ENCODE measurements around the gene SMG7. TPM values are rescaled to one million over a fixed set of nuclear protein-coding genes. Genes with fewer than 3 reads are reported as not detected.

The SMG7 gene
- total RNA-seq, 1 experiment from 2014 or later: 65.2 TPM

DNA sequence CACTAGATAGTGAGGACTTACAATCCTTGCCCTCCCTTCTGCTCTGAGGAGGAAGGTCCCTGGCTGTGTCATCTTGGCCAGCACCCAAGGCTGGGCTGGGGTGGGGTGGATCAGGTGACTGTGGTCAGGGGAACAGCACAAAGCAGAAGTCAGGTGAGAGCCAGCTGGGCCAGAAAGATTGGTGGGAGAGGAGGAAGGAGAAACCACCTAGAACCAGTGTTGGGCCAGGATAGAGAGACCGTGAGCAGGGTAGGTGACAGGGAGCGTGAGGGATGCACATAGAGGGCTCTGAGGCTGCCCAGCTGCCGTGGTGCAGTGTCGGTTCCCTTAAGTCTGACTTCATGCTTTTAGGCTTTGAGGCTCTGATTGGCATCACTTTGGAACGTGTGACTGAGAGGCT, 95.3 kb downstream of the SMG7 start:
- CTCF ChIA-PET: no interaction called here

DNA sequence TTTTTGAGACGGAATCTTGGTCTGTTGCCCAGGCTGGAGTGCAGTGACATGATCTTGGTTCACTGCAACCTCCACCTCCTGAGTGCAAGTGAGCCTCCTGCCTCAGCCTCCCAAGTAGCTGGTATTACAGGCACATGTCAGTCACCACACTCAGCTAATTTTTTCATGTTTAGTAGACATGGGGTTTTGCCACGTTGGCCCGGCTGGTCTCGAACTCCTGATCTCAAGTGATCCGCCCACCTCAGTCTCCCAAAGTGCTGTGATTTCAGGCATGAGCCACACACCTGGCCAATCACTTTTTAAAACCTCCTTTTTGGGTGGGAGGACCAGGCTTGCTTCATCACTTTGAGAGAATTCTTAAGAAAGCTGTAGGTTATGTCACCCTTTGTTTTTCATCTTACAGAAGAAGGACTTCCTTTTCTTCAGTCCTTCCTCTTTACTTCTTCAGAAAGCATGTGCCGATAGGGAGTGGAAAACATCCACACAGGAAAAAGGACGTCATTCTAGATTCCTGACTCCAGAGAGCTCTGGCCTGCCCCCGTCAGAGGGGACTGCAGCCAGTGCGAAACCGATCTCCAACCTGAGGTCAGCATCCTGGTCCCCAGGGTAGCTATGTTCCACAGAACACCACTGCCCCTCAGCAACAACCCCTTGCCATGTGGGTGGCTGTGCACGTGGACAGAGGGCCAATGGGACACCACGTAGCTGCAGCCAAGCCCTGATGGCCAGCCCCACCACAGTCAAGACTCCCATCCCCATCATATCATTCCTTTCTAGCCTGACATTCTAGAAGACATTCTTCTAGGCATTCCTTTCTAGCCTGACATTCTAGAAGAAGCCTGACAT, 96.1 kb downstream of the SMG7 start:
- no TSS peak for BruUV-seq (replicated peaks)
- ChIA-PET CTCF (interaction anchor here (0.6 kb wide), 1 partner anchor 339 kb away, joined by 6 read pairs; no protein-coding TSS in a partner anchor), POLR2A (no interaction called here)
- Histone ChIP-seq H3K9me3 (ENCODE audit: control insufficient read depth, insufficient read depth, low read depth, low read length) (no peaks in the 10 kb centered on the region), H3K36me3 (ENCODE audit: control insufficient read depth, insufficient read depth, low read length) (no peaks in the 10 kb centered on the region), H3K27ac (ENCODE audit: low read length) (no peak overlapping the region), H3K27me3 (ENCODE audit: control insufficient read depth, insufficient read depth, low read length) (no peaks in the 10 kb centered on the region), H3K4me1 (ENCODE audit: control insufficient read depth, insufficient read depth, low read length) (no peaks in the 10 kb centered on the region), H3K4me3 (ENCODE audit: low read depth in 2 of 2, low read length in 2 of 2) (no peak overlapping the region)
- ATAC-seq: no peak
- in situ Hi-C loops (cut with HindIII; ENCODE audit: low pct_unique_long_range_greater_than_20kb, low sequenced_read_pairs): no loop called here
- intact Hi-C loops (cut with micrococcal nuclease; ENCODE audit: unreplicated experiment): no loop called here
- no peak for TF ChIP-seq SIN3A (IDR thresholded peaks at IDR 0.05; ENCODE audit: borderline replicate concordance, insufficient read depth, low read depth, low read length)
- no peak for DNase-seq (ENCODE audit: low read depth, low spot score)

More for the DNA sequence above, 95.3 kb downstream of the SMG7 start:
- Histone ChIP-seq H3K27ac (ENCODE audit: low read length) (no peak overlapping the region), H3K4me3 (ENCODE audit: low read depth in 2 of 2, low read length in 2 of 2) (no peak overlapping the region), H3K36me3 (ENCODE audit: control insufficient read depth, insufficient read depth, low read length) (no peaks in the 10 kb centered on the region), H3K9me3 (ENCODE audit: control insufficient read depth, insufficient read depth, low read depth, low read length) (no peaks in the 10 kb centered on the region), H3K27me3 (ENCODE audit: control insufficient read depth, insufficient read depth, low read length) (no peaks in the 10 kb centered on the region), H3K4me1 (ENCODE audit: control insufficient read depth, insufficient read depth, low read length) (no peaks in the 10 kb centered on the region)
- in situ Hi-C loops (cut with HindIII; ENCODE audit: low pct_unique_long_range_greater_than_20kb, low sequenced_read_pairs): no loop called here
- TF ChIP-seq, protein P1, sequence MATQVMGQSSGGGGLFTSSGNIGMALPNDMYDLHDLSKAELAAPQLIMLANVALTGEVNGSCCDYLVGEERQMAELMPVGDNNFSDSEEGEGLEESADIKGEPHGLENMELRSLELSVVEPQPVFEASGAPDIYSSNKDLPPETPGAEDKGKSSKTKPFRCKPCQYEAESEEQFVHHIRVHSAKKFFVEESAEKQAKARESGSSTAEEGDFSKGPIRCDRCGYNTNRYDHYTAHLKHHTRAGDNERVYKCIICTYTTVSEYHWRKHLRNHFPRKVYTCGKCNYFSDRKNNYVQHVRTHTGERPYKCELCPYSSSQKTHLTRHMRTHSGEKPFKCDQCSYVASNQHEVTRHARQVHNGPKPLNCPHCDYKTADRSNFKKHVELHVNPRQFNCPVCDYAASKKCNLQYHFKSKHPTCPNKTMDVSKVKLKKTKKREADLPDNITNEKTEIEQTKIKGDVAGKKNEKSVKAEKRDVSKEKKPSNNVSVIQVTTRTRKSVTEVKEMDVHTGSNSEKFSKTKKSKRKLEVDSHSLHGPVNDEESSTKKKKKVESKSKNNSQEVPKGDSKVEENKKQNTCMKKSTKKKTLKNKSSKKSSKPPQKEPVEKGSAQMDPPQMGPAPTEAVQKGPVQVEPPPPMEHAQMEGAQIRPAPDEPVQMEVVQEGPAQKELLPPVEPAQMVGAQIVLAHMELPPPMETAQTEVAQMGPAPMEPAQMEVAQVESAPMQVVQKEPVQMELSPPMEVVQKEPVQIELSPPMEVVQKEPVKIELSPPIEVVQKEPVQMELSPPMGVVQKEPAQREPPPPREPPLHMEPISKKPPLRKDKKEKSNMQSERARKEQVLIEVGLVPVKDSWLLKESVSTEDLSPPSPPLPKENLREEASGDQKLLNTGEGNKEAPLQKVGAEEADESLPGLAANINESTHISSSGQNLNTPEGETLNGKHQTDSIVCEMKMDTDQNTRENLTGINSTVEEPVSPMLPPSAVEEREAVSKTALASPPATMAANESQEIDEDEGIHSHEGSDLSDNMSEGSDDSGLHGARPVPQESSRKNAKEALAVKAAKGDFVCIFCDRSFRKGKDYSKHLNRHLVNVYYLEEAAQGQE (IDR thresholded peaks at IDR 0.05; ENCODE audit: insufficient read depth in 1 of 2, low read depth in 2 of 2, low read length in 1 of 2): no peak
- TF ChIP-seq POLR2AphosphoS5 (IDR thresholded peaks at IDR 0.05; ENCODE audit: low read depth, low read length) (no peak), TCF7L2 (IDR thresholded peaks at IDR 0.05; ENCODE audit: low read depth, low read length) (no peak), SIN3A (IDR thresholded peaks at IDR 0.05; ENCODE audit: borderline replicate concordance, insufficient read depth, low read depth, low read length) (no peak)
- TF ChIP-seq, protein P2, sequence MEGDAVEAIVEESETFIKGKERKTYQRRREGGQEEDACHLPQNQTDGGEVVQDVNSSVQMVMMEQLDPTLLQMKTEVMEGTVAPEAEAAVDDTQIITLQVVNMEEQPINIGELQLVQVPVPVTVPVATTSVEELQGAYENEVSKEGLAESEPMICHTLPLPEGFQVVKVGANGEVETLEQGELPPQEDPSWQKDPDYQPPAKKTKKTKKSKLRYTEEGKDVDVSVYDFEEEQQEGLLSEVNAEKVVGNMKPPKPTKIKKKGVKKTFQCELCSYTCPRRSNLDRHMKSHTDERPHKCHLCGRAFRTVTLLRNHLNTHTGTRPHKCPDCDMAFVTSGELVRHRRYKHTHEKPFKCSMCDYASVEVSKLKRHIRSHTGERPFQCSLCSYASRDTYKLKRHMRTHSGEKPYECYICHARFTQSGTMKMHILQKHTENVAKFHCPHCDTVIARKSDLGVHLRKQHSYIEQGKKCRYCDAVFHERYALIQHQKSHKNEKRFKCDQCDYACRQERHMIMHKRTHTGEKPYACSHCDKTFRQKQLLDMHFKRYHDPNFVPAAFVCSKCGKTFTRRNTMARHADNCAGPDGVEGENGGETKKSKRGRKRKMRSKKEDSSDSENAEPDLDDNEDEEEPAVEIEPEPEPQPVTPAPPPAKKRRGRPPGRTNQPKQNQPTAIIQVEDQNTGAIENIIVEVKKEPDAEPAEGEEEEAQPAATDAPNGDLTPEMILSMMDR (IDR thresholded peaks at IDR 0.05): no peak
- no TSS peak for BruUV-seq (replicated peaks)
- intact Hi-C loops (cut with micrococcal nuclease; ENCODE audit: unreplicated experiment): no loop called here
- no peak for ATAC-seq
- POLR2A ChIA-PET: no interaction called here
- DNase-seq (ENCODE audit: low read depth, low spot score): no peak

DNA sequence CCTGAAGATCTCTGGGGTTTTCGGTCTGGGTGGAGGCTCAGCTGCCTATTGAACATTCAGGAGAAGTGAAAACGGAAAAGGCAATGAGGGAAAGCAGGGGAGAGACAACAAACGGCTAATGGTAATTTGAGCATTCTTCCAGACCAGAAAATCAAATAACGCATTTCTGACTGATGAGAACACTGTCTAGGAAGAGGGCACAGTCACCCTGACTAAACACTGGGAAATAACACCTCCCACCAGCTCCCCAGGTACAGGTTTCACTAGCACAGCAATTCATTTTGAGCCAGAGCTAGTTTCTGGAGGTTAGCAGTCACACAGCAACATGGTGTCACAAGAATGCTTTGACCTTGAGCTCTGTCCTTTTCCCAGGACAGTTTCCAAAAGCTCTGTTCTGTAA, 96.8 kb downstream of the SMG7 start:
- no peaks in the 10 kb centered on the region for H3K27me3 ChIP-seq (ENCODE audit: control insufficient read depth, insufficient read depth, low read length)
- ATAC-seq: no peak
- BruUV-seq (replicated peaks): no TSS peak
- DNase-seq (ENCODE audit: low read depth, low spot score): no peak
- no peak overlapping the region for H3K4me3 ChIP-seq (ENCODE audit: low read depth in 2 of 2, low read length in 2 of 2)
- in situ Hi-C loops (cut with HindIII; ENCODE audit: low pct_unique_long_range_greater_than_20kb, low sequenced_read_pairs) (no loop called here), intact Hi-C loops (cut with micrococcal nuclease; ENCODE audit: unreplicated experiment) (no loop called here)
- ChIA-PET CTCF (interaction anchor here (0.6 kb wide), 1 partner anchor 339 kb away, joined by 6 read pairs; no protein-coding TSS in a partner anchor), POLR2A (no interaction called here)
- H3K4me1 ChIP-seq (ENCODE audit: control insufficient read depth, insufficient read depth, low read length): no peaks in the 10 kb centered on the region
- H3K36me3 ChIP-seq (ENCODE audit: control insufficient read depth, insufficient read depth, low read length): no peaks in the 10 kb centered on the region
- no peak for TF ChIP-seq POLR2AphosphoS5 (IDR thresholded peaks at IDR 0.05; ENCODE audit: low read depth, low read length)
- no peak for TF ChIP-seq SIN3A (IDR thresholded peaks at IDR 0.05; ENCODE audit: borderline replicate concordance, insufficient read depth, low read depth, low read length)
- TF ChIP-seq, protein P1 (IDR thresholded peaks at IDR 0.05; ENCODE audit: insufficient read depth in 1 of 2, low read depth in 2 of 2, low read length in 1 of 2): no peak
- no peak for TF ChIP-seq TCF7L2 (IDR thresholded peaks at IDR 0.05; ENCODE audit: low read depth, low read length)
- TF ChIP-seq, protein P2 (IDR thresholded peaks at IDR 0.05): no peak
- no peak overlapping the region for H3K27ac ChIP-seq (ENCODE audit: low read length)
- H3K9me3 ChIP-seq (ENCODE audit: control insufficient read depth, insufficient read depth, low read depth, low read length): no peaks in the 10 kb centered on the region
